Measurements from ENCODE around the gene ZNF564. TPM values are rescaled to one million over a fixed set of nuclear protein-coding genes. Genes with fewer than 3 reads are reported as not detected.

ZNF564 gene
- total and polyA plus RNA-seq, 2 experiments from 2014 or later, result 7.1 to 8.6 TPM

GRCh38 chr19:12527034-12527836, 24.0 kb downstream of the ZNF564 start:
- H3K36me3 ChIP-seq (ENCODE audit: insufficient read depth), result peaks cover 76% of the 10 kb centered on the region
- no peaks in the 10 kb centered on the region for H3K4me1 Mint-ChIP-seq

More at GRCh38 chr19:12527034-12527836, 24.0 kb downstream of the ZNF564 start:
- Mint-ChIP-seq H3K9me3 (peaks cover 98% of the 10 kb centered on the region), H3K36me3 (ENCODE audit: low read depth) (peaks cover 97% of the 10 kb centered on the region), H3K4me3 (no peak overlapping the region), H3K27me3 (ENCODE audit: insufficient read depth, low read depth, poor library complexity) (peaks cover 24% of the 10 kb centered on the region), H3K27ac (no peak overlapping the region)
- H3K27ac ChIP-seq (ENCODE audit: low read depth), result no peak overlapping the region
- peaks cover 21% of the 10 kb centered on the region for H3K79me2 ChIP-seq (replicated peaks; ENCODE audit: insufficient read depth)
- H3K4me1 ChIP-seq (ENCODE audit: insufficient read depth), result no peaks in the 10 kb centered on the region
- no peak overlapping the region for H3K4me2 ChIP-seq
- H4K20me1 ChIP-seq (replicated peaks; ENCODE audit: insufficient read depth), result no peaks in the 10 kb centered on the region
- H3F3A ChIP-seq (replicated peaks; ENCODE audit: low read depth), result peaks cover 7% of the 10 kb centered on the region; the same call in 1 of the 2 replicates
- H3K27me3 ChIP-seq (ENCODE audit: insufficient read depth), result peaks cover 5% of the 10 kb centered on the region; the same call in 1 of the 2 replicates
- no peak overlapping the region for H2AFZ ChIP-seq
- no peaks in the 10 kb centered on the region for H3K9me2 ChIP-seq (ENCODE audit: insufficient read depth)
- no peak for ATAC-seq
- peak overlapping the region; percentile 34; the same call in 1 of the 2 replicates for H3K4me3 ChIP-seq
- peak; percentile 69 for DNase-seq (ENCODE audit: low spot score)
- TF ChIP-seq CREB1 (CRISPR knock-in tag; IDR thresholded peaks at IDR 0.05; ENCODE audit: low read depth) (no peak), ZNF462 (CRISPR knock-in tag; IDR thresholded peaks at IDR 0.05) (no peak)
